GM19023 (cell line): ENCODE data around the gene MDH1B.
"Not testable (repeated sequence)": the region's sequence is repeated elsewhere in the genome, so short reads cannot be mapped to it uniquely, and the experiment has no call there.

Experiments used
- ATAC-seq: cut with Tn5 transposase; IDR thresholded peaks from one replicate; pipeline ENCODE4 v1.9.1; 2021; ENCODE audit warnings: mild to moderate bottlenecking, moderate library complexity; ENCODE audit not compliant: unreplicated experiment

MDH1B gene

DNA sequence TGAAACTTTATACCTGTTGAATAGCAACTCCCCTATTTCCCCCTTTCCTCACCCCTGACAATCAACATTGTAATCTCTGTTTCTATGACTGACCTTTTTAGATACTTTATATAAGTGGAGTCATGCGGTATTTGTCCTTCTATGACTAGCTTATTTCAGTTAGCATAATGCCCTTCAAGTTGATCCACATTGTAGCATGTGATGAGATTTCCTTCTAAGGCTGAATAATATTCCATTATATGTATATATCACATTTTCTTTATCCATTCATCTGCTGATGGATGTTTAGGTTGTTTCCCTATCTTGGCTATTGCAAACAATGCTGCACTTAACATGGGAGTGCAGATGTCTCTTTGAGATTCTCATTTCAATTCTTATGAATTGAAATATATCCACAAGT is 9.7 kb upstream of the MDH1B start:
- no peak for ATAC-seq

- no peak for ATAC-seq
Observed at GRCh38 chr2:206766057-206766930, 1.2 kb upstream of the MDH1B start.

GRCh38 chr2:206764673-206765241 is 371 bp downstream of the MDH1B start:
- no peak for ATAC-seq

- ATAC-seq, result no peak
Observed at GRCh38 chr2:206756816-206757215, 8.3 kb downstream of the MDH1B start.

- ATAC-seq, result no peak
Observed at GRCh38 chr2:206740800-206741199, 24.3 kb downstream of the MDH1B start.

DNA sequence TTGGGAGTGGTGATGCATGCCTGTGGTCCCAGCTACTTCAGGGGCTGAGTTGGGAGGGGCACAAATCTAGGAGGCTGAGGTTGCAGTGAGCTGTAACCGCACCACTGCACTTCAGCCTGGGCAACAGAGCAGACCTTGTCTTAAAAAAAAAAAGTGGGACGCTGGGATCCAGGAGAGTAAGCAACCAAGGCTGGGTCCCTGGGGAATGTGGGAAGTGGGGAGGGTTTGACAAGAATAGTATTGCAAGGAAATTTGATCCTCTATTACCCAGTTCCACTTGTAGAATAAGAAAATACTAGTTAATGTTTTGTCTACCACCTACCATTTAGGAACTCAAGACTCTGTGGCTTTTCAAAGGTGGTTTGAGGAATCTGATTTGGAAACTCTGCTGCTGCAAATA is 25.9 kb downstream of the MDH1B start:
- no peak for ATAC-seq

GRCh38 chr2:206736935-206737334 is 28.2 kb downstream of the MDH1B start:
- no peak for ATAC-seq

DNA sequence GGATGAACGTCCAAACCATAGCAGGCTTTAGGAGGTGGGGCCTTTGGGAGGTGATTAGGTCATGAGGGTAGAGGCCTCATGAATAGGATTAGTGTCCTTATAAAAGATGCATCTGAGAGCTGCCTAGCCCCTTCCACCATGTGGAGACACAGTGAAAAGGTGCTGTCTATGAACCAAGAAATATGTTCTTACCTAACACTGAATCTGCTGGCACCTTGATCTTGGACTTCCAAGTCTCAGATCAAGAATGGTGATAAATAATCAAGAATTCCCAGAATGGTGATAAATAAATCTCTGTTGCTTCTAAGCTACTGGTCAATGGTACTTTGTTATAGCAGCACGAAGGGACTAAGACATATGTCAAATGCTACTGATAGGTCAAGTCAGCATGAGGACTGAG is 31.8 kb downstream of the MDH1B start:
- ATAC-seq, result no peak

GRCh38 chr2:206728277-206729199 is 36.6 kb downstream of the MDH1B start:
- ATAC-seq, result no peak

- ATAC-seq, result no peak
Observed at GRCh38 chr2:206727287-206727686, 37.8 kb downstream of the MDH1B start.

DNA sequence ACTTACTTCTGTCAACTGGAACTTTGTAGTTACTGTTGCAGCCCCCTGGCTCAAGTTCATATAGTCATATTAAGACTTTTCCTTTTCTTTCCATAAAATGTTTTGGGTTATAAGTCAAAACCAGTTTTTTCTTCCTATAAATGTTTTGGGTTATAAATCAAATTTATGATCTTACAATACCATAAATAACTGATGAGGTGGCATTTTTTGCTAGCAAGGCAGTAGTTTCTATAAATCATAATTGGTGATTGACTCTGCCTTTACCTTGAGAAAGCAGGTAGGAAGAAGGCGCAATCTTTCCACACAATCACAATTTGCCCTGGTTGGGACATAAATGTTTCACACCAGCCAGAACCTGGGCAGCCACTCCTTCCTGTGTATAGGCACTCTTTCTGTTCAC is 41.8 kb downstream of the MDH1B start:
- no peak for ATAC-seq

- ATAC-seq, result peak; percentile 77
Observed at GRCh38 chr2:206721256-206721920, 43.7 kb downstream of the MDH1B start.

DNA sequence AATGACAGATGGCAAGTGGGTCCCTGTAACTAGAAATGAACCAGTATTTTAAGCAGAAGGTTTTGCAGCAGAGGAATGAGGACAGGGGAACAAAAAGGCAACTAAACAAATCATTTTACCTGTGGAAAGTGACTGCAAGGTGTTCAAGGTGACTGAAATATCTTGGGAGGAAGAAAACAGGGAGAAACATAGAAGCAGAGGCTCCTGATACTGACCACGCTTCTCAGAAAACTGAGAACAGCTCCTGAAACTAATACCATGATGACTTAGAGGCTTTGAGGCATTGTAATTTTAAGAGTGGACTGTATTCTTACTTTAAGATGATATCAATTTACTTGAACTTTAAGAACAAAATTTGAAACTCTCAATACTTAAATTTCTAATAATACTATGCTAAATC is 46.8 kb downstream of the MDH1B start, which contains the start of gene DYTN:
DYTN (minus strand) TSS at position 101 of the 400 bp plus-strand sequence. CDS start 117 bp downstream, outside the sequence.
- no peak for ATAC-seq

GRCh38 chr2:206716623-206717022 is 48.5 kb downstream of the MDH1B start:
- ATAC-seq, result no peak

DNA sequence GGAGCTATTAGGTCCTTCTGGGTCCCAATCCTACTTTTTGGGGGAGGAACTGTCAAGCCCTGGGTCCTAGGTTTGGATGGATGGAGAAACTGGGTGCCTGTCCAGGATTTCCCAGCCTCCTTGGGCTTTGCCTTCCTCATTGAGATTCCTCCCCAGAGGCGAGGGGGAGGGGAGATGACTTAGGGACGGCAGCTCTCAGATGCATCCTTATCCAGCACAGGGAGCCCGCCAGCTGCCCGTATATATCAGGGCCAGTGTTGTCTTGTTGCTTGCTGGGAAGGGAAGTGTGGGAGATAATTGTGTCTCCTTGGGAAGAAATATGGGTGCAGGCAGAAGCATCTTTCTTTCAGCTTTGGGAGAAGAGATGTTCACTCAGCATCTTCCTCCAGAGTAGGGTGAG is 49.9 kb downstream of the MDH1B start:
- not testable (repeated sequence) for ATAC-seq

GRCh38 chr2:206713746-206714145 is 51.4 kb downstream of the MDH1B start:
- ATAC-seq, result peak; percentile 75

DNA sequence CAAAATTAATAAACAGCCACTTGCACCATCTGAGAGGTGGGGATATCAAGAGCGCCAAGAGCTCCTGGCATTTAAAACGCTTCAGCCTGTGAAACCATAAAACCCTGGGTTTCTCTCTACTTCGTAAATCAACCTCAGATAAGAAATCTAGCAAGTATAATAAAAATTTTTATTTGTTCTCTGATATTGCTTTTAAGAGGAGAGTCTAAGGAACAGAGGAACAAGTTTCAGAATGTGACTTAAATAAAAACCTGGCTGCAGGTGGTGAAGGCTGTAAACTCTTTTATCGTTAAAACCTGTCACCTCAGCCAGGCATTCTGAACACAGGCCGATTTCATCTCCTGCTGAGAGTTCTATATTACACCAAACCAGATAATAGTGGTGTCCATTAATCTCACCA is 56.8 kb downstream of the MDH1B start:
- ATAC-seq, result no peak

GRCh38 chr2:206707164-206707701 is 57.9 kb downstream of the MDH1B start:
- no peak for ATAC-seq

DNA sequence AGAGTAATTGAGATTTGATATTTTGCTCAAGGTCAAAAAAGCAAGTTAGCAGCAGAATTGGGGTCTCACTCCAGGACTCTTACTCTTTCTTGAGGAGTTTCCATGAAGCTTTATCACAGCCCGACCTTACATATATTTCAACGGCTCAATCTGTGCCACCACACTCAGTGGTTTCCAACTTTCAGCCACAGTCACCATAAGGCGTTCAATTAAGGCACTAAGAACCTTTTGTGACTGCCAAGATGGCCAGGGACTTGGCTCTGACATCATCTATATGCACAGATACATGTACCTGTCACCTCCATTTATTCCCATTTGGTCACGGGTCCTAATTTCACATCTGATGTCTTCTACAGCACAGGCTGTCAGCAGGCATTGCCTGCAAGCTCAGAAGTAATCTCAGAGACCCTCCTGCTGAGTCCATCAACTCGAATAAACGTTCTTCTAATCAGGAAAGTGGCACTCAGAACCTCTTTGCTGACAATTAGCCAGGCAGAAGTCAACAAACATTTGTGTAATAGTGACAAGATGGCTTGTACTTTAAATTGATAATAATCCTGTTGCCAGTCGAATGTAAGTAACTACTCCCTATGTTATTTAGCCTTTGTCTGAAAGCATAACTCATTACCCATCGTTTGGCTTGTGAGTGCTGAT is 63.0 kb downstream of the MDH1B start:
- no peak for ATAC-seq

GRCh38 chr2:206700156-206700555 is 65.0 kb downstream of the MDH1B start:
- ATAC-seq, result no peak
